ENCODE measurements around the gene IRAK4.
A peak's percentile ranks its signal among the peaks of the same experiment; 100 is the strongest.

The IRAK4 gene

GRCh38 chr12:43776498-43776897 lies 17.7 kb downstream of the IRAK4 start:
- DNase-seq, result no peak

GRCh38 chr12:43786899-43787693 lies 28.3 kb downstream of the IRAK4 start:
- DNase-seq, result no peak

GRCh38 chr12:43789941-43790340 lies 31.2 kb downstream of the IRAK4 start:
- DNase-seq, result no peak

- DNase-seq, result no peak
These were observed 37.0 kb downstream of the IRAK4 start for GRCh38 chr12:43795716-43796280.

- DNase-seq, result no peak
These were observed 38.9 kb downstream of the IRAK4 start for GRCh38 chr12:43797561-43798217.

- DNase-seq, result no peak
These were observed 46.6 kb downstream of the IRAK4 start for GRCh38 chr12:43805149-43805859.

GRCh38 chr12:43805860-43806736 lies 47.3 kb downstream of the IRAK4 start, which contains the start of gene TWF1:
TWF1 (minus strand) TSS chr12:43806317; CDS start chr12:43806245, 72 bp downstream.
- DNase-seq, result peak; percentile 66

- no peak for DNase-seq
These were observed 48.0 kb downstream of the IRAK4 start for GRCh38 chr12:43806737-43807072.

GRCh38 chr12:43807386-43807785 lies 48.6 kb downstream of the IRAK4 start:
- DNase-seq, result no peak

- DNase-seq, result no peak
These were observed 53.3 kb downstream of the IRAK4 start for GRCh38 chr12:43812057-43812456.

GRCh38 chr12:43812926-43813325 lies 54.2 kb downstream of the IRAK4 start:
- DNase-seq, result no peak

- DNase-seq, result no peak
These were observed 56.7 kb downstream of the IRAK4 start for GRCh38 chr12:43815416-43815815.

- no peak for DNase-seq
These were observed 57.4 kb downstream of the IRAK4 start for GRCh38 chr12:43816168-43816567.

GRCh38 chr12:43824207-43824775 lies 65.5 kb downstream of the IRAK4 start:
- DNase-seq, result no peak

- no peak for DNase-seq
These were observed 67.9 kb downstream of the IRAK4 start for GRCh38 chr12:43826681-43827080.

- no peak for DNase-seq
These were observed 68.3 kb downstream of the IRAK4 start for GRCh38 chr12:43827093-43827492.

GRCh38 chr12:43832463-43833168 lies 73.9 kb downstream of the IRAK4 start:
- no peak for DNase-seq

- DNase-seq, result no peak
These were observed 76.5 kb downstream of the IRAK4 start for GRCh38 chr12:43835264-43835655.

GRCh38 chr12:43835656-43836474 lies 77.1 kb downstream of the IRAK4 start, which contains the start of gene TMEM117:
TMEM117 (plus strand) TSS chr12:43836081.
- peak; percentile 19 for DNase-seq

- no peak for DNase-seq
These were observed 77.8 kb downstream of the IRAK4 start for GRCh38 chr12:43836475-43836989.
